HCT116 (cell line): Measurements from ENCODE around the gene ACTR3. TPM values are rescaled to one million over a fixed set of nuclear protein-coding genes. Genes with fewer than 3 reads are reported as not detected.

ENCODE experiments used
- ATAC-seq: fragments of 200-7000 bp; cut with Tn5 transposase; 2 replicates; pipeline ENCODE4 v1.9.1; 2020; ENCODE audit warnings: mild to moderate bottlenecking, moderate library complexity
- BruUV-seq: library from RNA; stranded (reverse); fragments of 400-500 nt; replicated peaks from 2 replicates; lab custom pipeline; 2021; lab: Mats Ljungman, UMichigan
- CTCF ChIA-PET: fragments of 300-600 bp; sonication (Branson Sonifier 250); formaldehyde crosslinking; loops from one replicate; lab custom pipeline; 2021; ENCODE audit warnings: antibody characterized with exemption; lab: Charles Lee
- POLR2A ChIA-PET: fragments of 300-600, 350-600 bp; sonication (Branson Sonifier 250); formaldehyde crosslinking; loops from one replicate; lab custom pipeline; 2021; ENCODE audit warnings: antibody characterized with exemption; lab: Charles Lee
- RAD21 ChIA-PET, 2 experiments: fragments of 300-600 bp; sonication (Branson Sonifier 250); formaldehyde crosslinking; loops; one replicate each; lab custom pipeline; 2023; ENCODE audit warnings: low total read pairs in 2 of 2; ENCODE audit not compliant: uncharacterized antibody in 2 of 2, unreplicated experiment in 2 of 2, low non-redundant PET in 1 of 2; lab: Charles Lee
- DNase-seq: peaks from one replicate; pipeline ENCODE4 v3.0.0-alpha.2; 2010; ENCODE audit warnings: low read depth, low spot score
- H2AFZ ChIP-seq: fragments of 200-600 bp; shearing (Covaris generic), sonication (generic); 2 replicates; pipeline ENCODE4 v1.6.1; 2017; ENCODE audit warnings: low read depth, mixed run types, mixed read lengths, antibody characterized with exemption, low read length; ENCODE audit not compliant: poor library complexity, severe bottlenecking
- H3K27ac ChIP-seq: 2 replicates; pipeline ENCODE4 v1.5.1; 2012; ENCODE audit warnings: low read depth, low read length
- H3K27me3 ChIP-seq: fragments of 200-600 bp; sonication (generic); 2 replicates; pipeline ENCODE4 v1.6.1; 2016; ENCODE audit warnings: mixed run types, low read length, mixed read lengths; ENCODE audit not compliant: insufficient read depth
- H3K36me3 ChIP-seq, 2 experiments: fragments of 200-500 bp in 1 of 2; fragments of 200-600 bp in 1 of 2; sonication (Bioruptor generic) in 1 of 2; sonication (generic) in 1 of 2; 2 replicates each; pipeline versions ENCODE4 v1.5.1 to v1.6.1; 2014 to 2016; ENCODE audit warnings: low read length in 2 of 2, inconsistent platforms in 1 of 2, mixed read lengths in 1 of 2, mixed run types in 1 of 2; ENCODE audit not compliant: insufficient read depth in 2 of 2, control insufficient read depth in 1 of 2
- H3K4me1 ChIP-seq, 2 experiments: fragments of 200-600 bp in 1 of 2; sonication (generic) in 1 of 2; 2 replicates each; pipeline versions ENCODE4 v1.5.1 to v1.6.1; 2012 to 2017; ENCODE audit warnings: low read length in 2 of 2, inconsistent platforms in 1 of 2, mild to moderate bottlenecking in 1 of 2, mixed read lengths in 1 of 2, mixed run types in 1 of 2, moderate library complexity in 1 of 2; ENCODE audit not compliant: insufficient read depth in 2 of 2, control insufficient read depth in 1 of 2
- H3K4me2 ChIP-seq: fragments of 200-600 bp; sonication (generic); 2 replicates; pipeline ENCODE4 v1.6.1; 2017; ENCODE audit warnings: mixed run types, low read length, mixed read lengths
- H3K4me3 ChIP-seq, 2 experiments: fragments of 200-600 bp in 1 of 2; sonication (generic) in 1 of 2; replicated peaks in 1 of 2; 2 replicates each; pipeline ENCODE4 v1.5.1; 2011 to 2016; ENCODE audit warnings: low read length in 2 of 2, control low read depth in 1 of 2, low read depth in 1 of 2, mild to moderate bottlenecking in 1 of 2, mixed read lengths in 1 of 2, mixed run types in 1 of 2
- H3K79me2 ChIP-seq: fragments of 200-600 bp; sonication (generic); 2 replicates; pipeline ENCODE4 v1.6.1; 2017; ENCODE audit warnings: mild to moderate bottlenecking, mixed run types, low read length, moderate library complexity, mixed read lengths; ENCODE audit not compliant: insufficient read depth
- H3K9ac ChIP-seq: fragments of 200-600 bp; sonication (generic); 2 replicates; pipeline ENCODE4 v1.6.1; 2016; ENCODE audit warnings: low read length, mixed read lengths
- H3K9me2 ChIP-seq: fragments of 200-600 bp; sonication (generic), shearing (Covaris generic); 2 replicates; pipeline ENCODE4 v1.6.1; 2017; ENCODE audit warnings: mixed run types, mild to moderate bottlenecking, moderate library complexity; ENCODE audit not compliant: insufficient read depth
- H3K9me3 ChIP-seq, 2 experiments: fragments of 200-500 bp in 1 of 2; fragments of 200-600 bp in 1 of 2; sonication (Bioruptor generic) in 1 of 2; sonication (generic) in 1 of 2; 2 replicates each; pipeline ENCODE4 v1.6.1; 2014 to 2017; ENCODE audit warnings: low read length in 2 of 2, mixed read lengths in 2 of 2, inconsistent platforms in 1 of 2, low read depth in 1 of 2, mild to moderate bottlenecking in 1 of 2, mixed run types in 1 of 2, moderate library complexity in 1 of 2; ENCODE audit not compliant: control insufficient read depth in 1 of 2, insufficient read depth in 1 of 2
- H4K20me1 ChIP-seq: fragments of 200-600 bp; sonication (generic), shearing (Covaris generic); 2 replicates; pipeline ENCODE4 v1.6.1; 2017; ENCODE audit warnings: mixed run types, mild to moderate bottlenecking, moderate library complexity; ENCODE audit not compliant: insufficient read depth
- CBX3 ChIP-seq: IDR thresholded peaks from 2 replicates; pipeline ENCODE4 v1.6.1; 2012; ENCODE audit warnings: low read depth
- CEBPB ChIP-seq: IDR thresholded peaks from 2 replicates; pipeline ENCODE4 v1.6.1; 2012; ENCODE audit warnings: low read depth
- CTCF ChIP-seq, 3 experiments: fragments of 200-600 bp in 1 of 3; sonication (generic) in 1 of 3; IDR thresholded peaks in 2 of 3; conservative IDR thresholded peaks in 1 of 3; 2 replicates each; pipeline ENCODE4 v1.5.1; 2012 to 2017; ENCODE audit warnings: low read depth in 2 of 3, low read length in 2 of 3, antibody characterized with exemption in 1 of 3, borderline replicate concordance in 1 of 3, control low read depth in 1 of 3, mild to moderate bottlenecking in 1 of 3, mixed read lengths in 1 of 3, mixed run types in 1 of 3, moderate library complexity in 1 of 3; ENCODE audit not compliant: insufficient read depth in 1 of 3
- EGR1 ChIP-seq: IDR thresholded peaks from 2 replicates; pipeline ENCODE4 v1.6.1; 2012; ENCODE audit warnings: low read depth
- ELF1 ChIP-seq: IDR thresholded peaks from 2 replicates; pipeline ENCODE4 v1.6.1; 2012; ENCODE audit warnings: low read depth, borderline replicate concordance
- EZH2phosphoT487 ChIP-seq: fragments of 200-600 bp; IDR thresholded peaks from 2 replicates; pipeline ENCODE4 v1.6.1; 2018; ENCODE audit warnings: antibody characterized with exemption, borderline replicate concordance
- FOSL1 ChIP-seq: IDR thresholded peaks from 2 replicates; pipeline ENCODE4 v1.6.1; 2012; ENCODE audit warnings: low read depth
- JUND ChIP-seq: IDR thresholded peaks from 2 replicates; pipeline ENCODE4 v1.6.1; 2012
- POLR2AphosphoS5 ChIP-seq: IDR thresholded peaks from 2 replicates; pipeline ENCODE4 v1.6.1; 2011; ENCODE audit warnings: mild to moderate bottlenecking, low read depth, low read length, moderate library complexity
- SIN3A ChIP-seq: IDR thresholded peaks from 2 replicates; pipeline ENCODE4 v1.6.1; 2012; ENCODE audit warnings: low read depth
- TCF7L2 ChIP-seq: IDR thresholded peaks from 2 replicates; pipeline ENCODE4 v1.7.0; 2011; ENCODE audit warnings: borderline replicate concordance, inconsistent platforms; ENCODE audit not compliant: insufficient read depth, insufficient read length; ENCODE audit errors: extremely low read depth
- ZBTB33 ChIP-seq: IDR thresholded peaks from 2 replicates; pipeline ENCODE4 v1.6.1; 2011; ENCODE audit warnings: mild to moderate bottlenecking, low read length, moderate library complexity; ENCODE audit not compliant: insufficient replicate concordance; ENCODE audit errors: extremely low read depth
- ZFX ChIP-seq: fragments of 450-650 bp; IDR thresholded peaks from 2 replicates; pipeline ENCODE4 v1.6.1; 2017
- ZNF274 ChIP-seq: fragments of 200-500 bp; sonication (Bioruptor generic); IDR thresholded peaks from 2 replicates; pipeline ENCODE4 v1.6.1; 2014; ENCODE audit warnings: mild to moderate bottlenecking, low read depth, low read length, inconsistent platforms
- intact Hi-C: fragments of 100-400 bp; cut with micrococcal nuclease; formaldehyde crosslinking; loops from 2 replicates; pipeline ENCODE4 v1.10.0; 2022
- total RNA-seq: library from RNA; stranded (reverse); gene quantifications from one replicate; pipeline ENCODE4 v1.2.1, GENCODE V29; 2021; ENCODE audit not compliant: unreplicated experiment

ACTR3 gene
- total RNA-seq, 1 experiment from 2014 or later = 232 TPM

DNA sequence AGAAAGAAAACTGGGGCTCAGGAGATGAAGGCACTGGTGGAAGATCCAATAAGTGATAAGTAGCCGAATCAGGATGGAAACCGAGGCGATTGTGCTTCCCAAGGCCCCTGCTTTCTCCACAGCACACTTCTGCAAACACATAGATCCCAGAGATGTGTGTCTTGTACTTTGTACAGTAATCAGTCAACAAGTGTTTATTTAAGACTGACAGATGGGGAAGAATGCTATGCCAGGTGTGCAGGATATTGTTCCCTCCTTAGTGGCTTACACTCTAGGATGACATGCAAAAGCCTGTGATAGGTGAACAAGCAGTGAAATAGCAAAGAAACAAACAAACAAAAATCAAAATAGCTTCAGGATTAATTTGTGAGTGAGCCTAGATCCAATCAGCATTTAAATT is 116.6 kb downstream of the ACTR3 start:
- Histone ChIP-seq H4K20me1 (no peaks in the 10 kb centered on the region), H3K4me1 (no peaks in the 10 kb centered on the region), H3K4me2 (no peak overlapping the region), H3K27ac (no peak overlapping the region), H3K27me3 (no peaks in the 10 kb centered on the region), H3K79me2 (no peaks in the 10 kb centered on the region), H3K9me3 (no peaks in the 10 kb centered on the region), H3K4me3 (no peak overlapping the region), H2AFZ (no peak overlapping the region), H3K36me3 (no peaks in the 10 kb centered on the region), H3K9ac (no peak overlapping the region), H3K9me2 (no peaks in the 10 kb centered on the region)
- CTCF ChIA-PET = no interaction called here
- TF ChIP-seq ZNF274 = no peak
- TF ChIP-seq CEBPB = no peak
- TF ChIP-seq EGR1 = no peak
- TF ChIP-seq ZBTB33 = no peak
- no peak for TF ChIP-seq FOSL1
- TF ChIP-seq JUND = no peak
- no peak for TF ChIP-seq ELF1
- TF ChIP-seq TCF7L2 = no peak
- TF ChIP-seq POLR2AphosphoS5 = no peak
- TF ChIP-seq CBX3 = no peak
- TF ChIP-seq ZFX = no peak
- no peak for TF ChIP-seq CTCF (IDR thresholded peaks at IDR 0.05 in 2 of 3, conservative IDR thresholded peaks at IDR 0.05 in 1 of 3; ENCODE audit: borderline replicate concordance in 1 of 3, insufficient read depth in 1 of 3, low read depth in 2 of 3, low read length in 2 of 3)
- no peak for TF ChIP-seq EZH2phosphoT487
- no peak for TF ChIP-seq SIN3A
- intact Hi-C loops = no loop called here
- no TSS peak for BruUV-seq
- POLR2A ChIA-PET = no interaction called here
- ATAC-seq (no peak), DNase-seq (no peak)
- RAD21 ChIA-PET = no interaction called here
